ENCODE data around the gene ATP6V0A4.

DNA sequence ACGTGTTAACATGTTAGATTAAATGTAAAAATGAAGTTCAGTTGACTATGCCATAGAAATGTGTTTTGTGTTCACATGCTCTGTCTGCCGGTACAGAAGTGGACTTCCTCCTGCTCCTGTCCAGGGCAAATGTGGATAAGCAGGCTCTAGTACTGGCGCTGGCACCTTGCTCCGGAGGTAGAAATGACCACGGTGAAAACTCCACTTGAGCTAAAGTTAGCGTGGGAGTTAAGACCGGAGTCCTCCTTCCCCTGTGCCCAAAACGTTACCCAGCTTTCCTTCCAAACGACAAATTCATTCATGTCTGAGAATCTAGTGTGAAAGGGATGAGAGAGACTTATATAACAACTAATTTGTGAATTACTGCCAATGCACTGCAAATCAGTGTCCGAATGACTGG lies 35.0 kb upstream of the ATP6V0A4 start:
- TF ChIP-seq, protein P1, sequence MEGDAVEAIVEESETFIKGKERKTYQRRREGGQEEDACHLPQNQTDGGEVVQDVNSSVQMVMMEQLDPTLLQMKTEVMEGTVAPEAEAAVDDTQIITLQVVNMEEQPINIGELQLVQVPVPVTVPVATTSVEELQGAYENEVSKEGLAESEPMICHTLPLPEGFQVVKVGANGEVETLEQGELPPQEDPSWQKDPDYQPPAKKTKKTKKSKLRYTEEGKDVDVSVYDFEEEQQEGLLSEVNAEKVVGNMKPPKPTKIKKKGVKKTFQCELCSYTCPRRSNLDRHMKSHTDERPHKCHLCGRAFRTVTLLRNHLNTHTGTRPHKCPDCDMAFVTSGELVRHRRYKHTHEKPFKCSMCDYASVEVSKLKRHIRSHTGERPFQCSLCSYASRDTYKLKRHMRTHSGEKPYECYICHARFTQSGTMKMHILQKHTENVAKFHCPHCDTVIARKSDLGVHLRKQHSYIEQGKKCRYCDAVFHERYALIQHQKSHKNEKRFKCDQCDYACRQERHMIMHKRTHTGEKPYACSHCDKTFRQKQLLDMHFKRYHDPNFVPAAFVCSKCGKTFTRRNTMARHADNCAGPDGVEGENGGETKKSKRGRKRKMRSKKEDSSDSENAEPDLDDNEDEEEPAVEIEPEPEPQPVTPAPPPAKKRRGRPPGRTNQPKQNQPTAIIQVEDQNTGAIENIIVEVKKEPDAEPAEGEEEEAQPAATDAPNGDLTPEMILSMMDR (IDR thresholded peaks at IDR 0.05 in 4 of 5, conservative IDR thresholded peaks at IDR 0.05 in 1 of 5), result no peak
- TF ChIP-seq POLR2A (IDR thresholded peaks at IDR 0.05), result no peak
